K562 (cell line): ENCODE measurements around the gene KCNAB1. TPM values are rescaled to one million over a fixed set of nuclear protein-coding genes. Genes with fewer than 3 reads are reported as not detected.

Experiments used
- C11orf30 ChIP-seq: fragments of 450-650 bp; IDR thresholded peaks from 2 replicates; pipeline ENCODE4 v1.6.1; 2016; ENCODE audit warnings: low read depth, mild to moderate bottlenecking
- CAMTA2 ChIP-seq: fragments of 250-450 bp; sonication (Bioruptor Pico); conservative IDR thresholded peaks from 2 replicates; pipeline ENCODE4 v1.5.1; 2022
- CBX3 ChIP-seq, 2 experiments: IDR thresholded peaks; 1 replicate in 1 of 2; 2 replicates in 1 of 2; pipeline ENCODE4 v1.6.1; 2012; ENCODE audit warnings: inconsistent platforms in 2 of 2, low read length in 2 of 2, borderline replicate concordance in 1 of 2, control low read depth in 1 of 2
- DACH1 ChIP-seq: fragments of 450-650 bp; IDR thresholded peaks from 2 replicates; pipeline ENCODE4 v1.6.1; 2018; ENCODE audit not compliant: partially characterized antibody
- EP300 ChIP-seq: IDR thresholded peaks from 2 replicates; pipeline ENCODE4 v1.6.1; 2012; ENCODE audit warnings: low read length, improper control_type of control experiment
- FIP1L1 ChIP-seq: fragments of 200-400 bp; formaldehyde crosslinking; IDR thresholded peaks from 2 replicates; pipeline ENCODE4 v1.6.1; 2018; ENCODE audit warnings: mild to moderate bottlenecking, low read depth, low read length; ENCODE audit not compliant: poor library complexity, severe bottlenecking
- KHSRP ChIP-seq: fragments of 450-650 bp; IDR thresholded peaks from 2 replicates; pipeline ENCODE4 v1.6.1; 2017
- MCM5 ChIP-seq: fragments of 450-650 bp; IDR thresholded peaks from 2 replicates; pipeline ENCODE4 v1.6.1; 2016; ENCODE audit warnings: low read depth
- NCOR1 ChIP-seq: fragments of 450-650 bp; IDR thresholded peaks from 2 replicates; pipeline ENCODE4 v1.6.1; 2016; ENCODE audit warnings: mild to moderate bottlenecking, moderate library complexity
- NR2F6 ChIP-seq: fragments of 450-650 bp; formaldehyde crosslinking; IDR thresholded peaks from 2 replicates; pipeline ENCODE4 v1.4.0; 2020; ENCODE audit warnings: mild to moderate bottlenecking
- PKNOX1 ChIP-seq: fragments of 450-650 bp; IDR thresholded peaks from 2 replicates; pipeline ENCODE4 v1.6.1; 2016
- PRMT5 ChIP-seq: sonication (generic); formaldehyde crosslinking; IDR thresholded peaks from 2 replicates; pipeline ENCODE4 v1.5.0; 2020; ENCODE audit warnings: missing genetic modification reagents
- PYGO2 ChIP-seq: fragments of 450-650 bp; IDR thresholded peaks from 2 replicates; pipeline ENCODE4 v1.6.1; 2016; ENCODE audit warnings: mild to moderate bottlenecking, missing genetic modification characterization, moderate library complexity, missing compliant biosample characterization
- RBM25 ChIP-seq: fragments of 200-400 bp; formaldehyde crosslinking; IDR thresholded peaks from 2 replicates; pipeline ENCODE4 v1.6.1; 2018; ENCODE audit warnings: low read length, low read depth, moderate library complexity; ENCODE audit not compliant: severe bottlenecking
- TRIM28 ChIP-seq: fragments of 450-650 bp; IDR thresholded peaks from 2 replicates; pipeline ENCODE4 v1.6.1; 2017
- ZFP36 ChIP-seq: fragments of 150-350 bp; IDR thresholded peaks from 2 replicates; pipeline ENCODE4 v1.6.1; 2018; ENCODE audit warnings: low read length, low read depth; ENCODE audit not compliant: partially characterized antibody
- ZNF146 ChIP-seq: IDR thresholded peaks from one replicate; pipeline ENCODE4 v1.6.1; 2018; ENCODE audit warnings: missing compliant biosample characterization; ENCODE audit not compliant: unreplicated experiment
- ZNF316 ChIP-seq: fragments of 450-650 bp; IDR thresholded peaks from 2 replicates; pipeline ENCODE4 v1.6.1; 2016
- ZNF592 ChIP-seq: fragments of 450-650 bp; IDR thresholded peaks from 2 replicates; pipeline ENCODE4 v1.6.1; 2017; ENCODE audit warnings: antibody characterized with exemption, mild to moderate bottlenecking
- ZNF696 ChIP-seq: fragments of 250-450 bp; sonication (Bioruptor Pico); conservative IDR thresholded peaks from 2 replicates; pipeline ENCODE4 v1.4.0; 2020; ENCODE audit warnings: mild to moderate bottlenecking, moderate library complexity
- ZNF778 ChIP-seq: fragments of 450-650 bp; formaldehyde crosslinking; IDR thresholded peaks from 2 replicates; pipeline ENCODE4 v1.4.0; 2020; ENCODE audit warnings: mild to moderate bottlenecking, moderate library complexity
- ZZZ3 ChIP-seq: fragments of 450-650 bp; IDR thresholded peaks from 2 replicates; pipeline ENCODE4 v1.6.1; 2016; ENCODE audit warnings: antibody characterized with exemption, mild to moderate bottlenecking, moderate library complexity
- polyA plus RNA-seq, 8 experiments: library from polyadenylated mRNA; depleted of rRNA in 4 of 8; stranded (reverse) in 5 of 8; unstranded in 3 of 8; fragments of >200 nt; fragmentation: Nextera tagmentation in 2 of 8; fragmentation: Illumina TruSeq in 1 of 8; extraction: Ambion mirVana in 2 of 8; extraction: Trizol in 1 of 8; gene quantifications; 2 replicates each; pipeline versions ENCODE4 v1.2.1 to v1.2.3, GENCODE V29; 2011 to 2014; ENCODE audit warnings: inconsistent platforms in 1 of 8, missing spikeins in 1 of 8
- total RNA-seq, 7 experiments: library from RNA; depleted of rRNA in 6 of 7; stranded (reverse); fragments of >200 nt in 6 of 7; fragmentation: Illumina TruSeq in 2 of 7; extraction: Trizol in 2 of 7; gene quantifications; 2 replicates each; pipeline versions ENCODE4 v1.2.1 to v1.2.3, GENCODE V29; 2011 to 2021; ENCODE audit warnings: low replicate concordance in 1 of 7
- TF ChIP-seq, protein P1 (sequence below): fragments of 450-650 bp; IDR thresholded peaks from 2 replicates; pipeline ENCODE4 v1.6.1; 2016; ENCODE audit warnings: mild to moderate bottlenecking

Gene KCNAB1
- total and polyA plus RNA-seq, 9 of the 15 experiments (the other 6 are each of a cell fraction or from before 2014, with no cell fraction given): 0.14 to 1.2 (median 0.51) TPM

DNA sequence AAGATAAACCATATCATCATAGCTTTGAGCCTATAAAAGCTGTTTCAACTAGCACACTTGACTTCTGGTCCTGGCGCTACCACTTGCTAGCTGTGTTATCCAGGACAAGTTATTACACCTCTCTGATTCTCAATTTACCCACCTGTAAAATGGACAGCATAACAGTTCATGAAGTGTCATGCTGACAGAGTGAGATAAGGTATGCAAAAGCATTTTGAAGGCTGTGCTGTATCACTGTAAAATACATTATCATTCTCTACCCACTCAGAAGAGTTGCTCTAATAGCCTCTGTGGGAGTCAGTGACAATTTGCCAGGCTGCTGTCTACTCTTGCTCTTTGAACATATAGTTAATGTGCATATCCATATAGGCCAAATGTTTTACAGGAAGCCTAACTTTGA lies 341.5 kb downstream of the KCNAB1 start (continued):
- no peak for TF ChIP-seq ZNF778 (CRISPR knock-in tag)
- TF ChIP-seq C11orf30: peak; percentile 60
- no peak for TF ChIP-seq NR2F6 (CRISPR knock-in tag)
- TF ChIP-seq KHSRP: no peak
- TF ChIP-seq DACH1: peak; percentile 38
- TF ChIP-seq PRMT5 (CRISPR knock-in tag): no peak
- peak in 1 of 2 experiments; percentile 91; a peak in 2 of 3 replicates for TF ChIP-seq CBX3 (IDR thresholded peaks at IDR 0.05; ENCODE audit: borderline replicate concordance in 1 of 2, low read length in 2 of 2)
- TF ChIP-seq PKNOX1: peak; percentile 20; the same call in 1 of the 2 replicates
- no peak for TF ChIP-seq PYGO2 (tag)
- peak; percentile 95 for TF ChIP-seq RBM25
- TF ChIP-seq NCOR1: peak; percentile 41
- 0 out of 2 replicates have a peak, but pooled peaks have one; percentile 24 for TF ChIP-seq TRIM28
- TF ChIP-seq ZFP36: peak; percentile 28
- no peak for TF ChIP-seq CAMTA2 (CRISPR knock-in tag)
- TF ChIP-seq FIP1L1: no peak
- peak; percentile 52; the same call in 1 of the 2 replicates for TF ChIP-seq ZNF316
- TF ChIP-seq ZNF592: peak; percentile 40; the same call in 1 of the 2 replicates
- no peak for TF ChIP-seq MCM5
- peak; percentile 36; the same call in 1 of the 2 replicates for TF ChIP-seq EP300
- TF ChIP-seq ZNF146 (CRISPR knock-in tag): no peak
- no peak for TF ChIP-seq ZZZ3
- no peak for TF ChIP-seq ZNF696
- TF ChIP-seq, protein P1, sequence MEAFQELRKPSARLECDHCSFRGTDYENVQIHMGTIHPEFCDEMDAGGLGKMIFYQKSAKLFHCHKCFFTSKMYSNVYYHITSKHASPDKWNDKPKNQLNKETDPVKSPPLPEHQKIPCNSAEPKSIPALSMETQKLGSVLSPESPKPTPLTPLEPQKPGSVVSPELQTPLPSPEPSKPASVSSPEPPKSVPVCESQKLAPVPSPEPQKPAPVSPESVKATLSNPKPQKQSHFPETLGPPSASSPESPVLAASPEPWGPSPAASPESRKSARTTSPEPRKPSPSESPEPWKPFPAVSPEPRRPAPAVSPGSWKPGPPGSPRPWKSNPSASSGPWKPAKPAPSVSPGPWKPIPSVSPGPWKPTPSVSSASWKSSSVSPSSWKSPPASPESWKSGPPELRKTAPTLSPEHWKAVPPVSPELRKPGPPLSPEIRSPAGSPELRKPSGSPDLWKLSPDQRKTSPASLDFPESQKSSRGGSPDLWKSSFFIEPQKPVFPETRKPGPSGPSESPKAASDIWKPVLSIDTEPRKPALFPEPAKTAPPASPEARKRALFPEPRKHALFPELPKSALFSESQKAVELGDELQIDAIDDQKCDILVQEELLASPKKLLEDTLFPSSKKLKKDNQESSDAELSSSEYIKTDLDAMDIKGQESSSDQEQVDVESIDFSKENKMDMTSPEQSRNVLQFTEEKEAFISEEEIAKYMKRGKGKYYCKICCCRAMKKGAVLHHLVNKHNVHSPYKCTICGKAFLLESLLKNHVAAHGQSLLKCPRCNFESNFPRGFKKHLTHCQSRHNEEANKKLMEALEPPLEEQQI: peak; percentile 75
